Natural killer cell (primary cell): ENCODE data around the gene CPNE6. TPM values are rescaled to one million over a fixed set of nuclear protein-coding genes. Genes with fewer than 3 reads are reported as not detected.

Experiments used
- ATAC-seq, 3 donors: fragments of 150-1000 bp in 2 of 3; fragments of 200-7000 bp in 1 of 3; cut with Tn5 transposase; 1 replicate in 1 of 3; 2 replicates in 2 of 3; pipeline ENCODE4 v1.10.0; 2021; ENCODE audit warnings: mild to moderate bottlenecking in 2 of 3, moderate library complexity in 2 of 3
- DNase-seq, 2 donors: peaks; one replicate each; pipeline versions ENCODE4 v3.0.0 to v3.0.0-alpha.2; 2013 to 2021; ENCODE audit warnings: mixed read lengths in 1 of 2
- H3K27ac ChIP-seq: one replicate; pipeline ENCODE4 v1.5.1; 2013; ENCODE audit warnings: mild to moderate bottlenecking, low read length
- H3K27me3 ChIP-seq: one replicate; pipeline ENCODE4 v1.6.1; 2013; ENCODE audit warnings: low read length; ENCODE audit not compliant: control insufficient read depth, insufficient read depth
- H3K36me3 ChIP-seq: one replicate; pipeline ENCODE4 v1.6.1; 2013; ENCODE audit warnings: low read length; ENCODE audit not compliant: control insufficient read depth, insufficient read depth
- H3K4me1 ChIP-seq: one replicate; pipeline ENCODE4 v1.6.1; 2013; ENCODE audit warnings: low read length; ENCODE audit not compliant: control insufficient read depth, insufficient read depth
- H3K4me3 ChIP-seq: one replicate; pipeline ENCODE4 v1.5.1; 2013; ENCODE audit warnings: low read length
- H3K9me3 ChIP-seq: one replicate; pipeline ENCODE4 v1.6.1; 2013; ENCODE audit warnings: low read length; ENCODE audit not compliant: control insufficient read depth, insufficient read depth
- H3K27ac Mint-ChIP-seq, 2 donors: one replicate each; pipeline ENCODE4 v1.8.0; 2022; ENCODE audit warnings: mild to moderate bottlenecking in 2 of 2, mixed read lengths in 2 of 2, moderate library complexity in 1 of 2
- H3K27me3 Mint-ChIP-seq, 2 donors: one replicate each; pipeline ENCODE4 v1.8.0; 2022; ENCODE audit warnings: low read depth in 2 of 2, mixed read lengths in 2 of 2
- H3K36me3 Mint-ChIP-seq: one replicate; pipeline ENCODE4 v1.8.0; 2022; ENCODE audit warnings: mixed read lengths
- H3K4me1 Mint-ChIP-seq, 2 donors: one replicate each; pipeline ENCODE4 v1.8.0; 2022; ENCODE audit warnings: mixed read lengths in 2 of 2
- H3K4me3 Mint-ChIP-seq: one replicate; pipeline ENCODE4 v1.8.0; 2022; ENCODE audit warnings: mild to moderate bottlenecking, moderate library complexity, mixed read lengths
- H3K9me3 Mint-ChIP-seq, 2 donors: one replicate each; pipeline ENCODE4 v1.8.0; 2022; ENCODE audit warnings: mixed read lengths in 2 of 2
- WGBS: methylation state at CpG from one replicate; pipeline ENCODE4 v1.1.7; 2013; ENCODE audit warnings: missing lambda C conversion rate; ENCODE audit not compliant: insufficient coverage; 5-methylcytosine and 5-hydroxymethylcytosine counted together
- intact Hi-C: fragments of 100-400 bp; cut with micrococcal nuclease; formaldehyde crosslinking; loops from one replicate; pipeline ENCODE4 v1.14.2; 2022
- total RNA-seq, 4 donors: library from RNA; stranded (reverse); fragments of 120-200 nt in 1 of 4; gene quantifications; one replicate each; pipeline versions ENCODE4 v1.2.3 to v1.2.4, GENCODE V29; 2013 to 2022
- TF ChIP-seq, protein P1 (sequence below): fragments of 200-600 bp; IDR thresholded peaks from one replicate; pipeline ENCODE4 v1.8.0; 2022; ENCODE audit warnings: antibody characterized with exemption

Gene CPNE6
- total RNA-seq, 3 donors from 2014 or later (not counting 1 experiment from before 2014, with no cell fraction given) = not detected

DNA sequence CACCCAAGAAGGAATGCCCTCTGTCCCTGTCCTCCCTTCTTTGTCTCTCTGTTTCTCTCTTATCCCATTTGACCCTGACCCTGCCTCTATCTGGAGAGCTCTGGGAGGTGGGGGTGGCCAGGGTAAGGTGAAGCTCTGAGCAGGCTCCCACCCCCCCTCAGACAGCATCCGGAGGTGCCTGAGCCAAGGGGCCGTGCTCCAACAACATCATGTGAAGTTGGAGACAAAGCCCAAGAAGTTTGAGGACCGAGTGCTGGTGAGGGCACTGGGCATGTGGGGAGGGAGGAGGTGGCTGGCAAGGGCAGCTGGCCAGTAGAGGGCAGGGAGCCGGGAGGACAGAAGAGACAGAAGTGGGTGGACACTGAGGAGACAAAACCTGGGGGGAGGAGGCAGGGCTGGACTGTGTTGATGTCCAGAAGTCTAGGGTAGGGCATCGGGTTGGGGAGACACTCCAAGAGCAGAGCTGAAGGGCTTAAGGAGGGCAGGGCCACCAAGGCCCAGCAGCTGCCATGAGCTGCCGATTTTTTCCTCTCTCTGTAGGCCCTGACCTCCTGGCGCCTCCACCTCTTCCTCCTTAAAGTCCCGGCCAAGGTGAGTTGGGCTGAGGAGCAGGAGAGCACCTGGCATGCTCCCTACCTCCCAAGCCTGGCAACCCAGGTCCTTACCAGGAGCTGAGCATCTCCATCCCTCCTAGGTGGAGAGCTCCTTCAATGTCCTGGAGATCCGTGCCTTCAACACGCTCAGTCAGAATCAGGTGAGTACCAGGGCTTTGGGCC lies 17.6 kb upstream of the CPNE6 start:
- 94% methylated on average over 10 of the region's 10 CpGs for WGBS
- peaks cover 0 to 5% of the 10 kb centered on the region in 2 donors for H3K27me3 Mint-ChIP-seq
- no peak for ATAC-seq
- H3K4me3 Mint-ChIP-seq = peak overlapping the region; percentile 88
- no peaks in the 10 kb centered on the region for H3K27me3 ChIP-seq
- no peaks in the 10 kb centered on the region for H3K9me3 ChIP-seq
- no peak overlapping the region for H3K27ac ChIP-seq
- H3K4me1 ChIP-seq = peaks cover 31% of the 10 kb centered on the region
- H3K4me3 ChIP-seq = no peak overlapping the region
- no peaks in the 10 kb centered on the region for H3K9me3 Mint-ChIP-seq
- no peaks in the 10 kb centered on the region for H3K36me3 Mint-ChIP-seq
- intact Hi-C loops = loop anchor here (2.0 kb wide), 1 partner anchor 61 kb away; the partner anchor contains the start of genes DCAF11 and NRL
- TF ChIP-seq, protein P1, sequence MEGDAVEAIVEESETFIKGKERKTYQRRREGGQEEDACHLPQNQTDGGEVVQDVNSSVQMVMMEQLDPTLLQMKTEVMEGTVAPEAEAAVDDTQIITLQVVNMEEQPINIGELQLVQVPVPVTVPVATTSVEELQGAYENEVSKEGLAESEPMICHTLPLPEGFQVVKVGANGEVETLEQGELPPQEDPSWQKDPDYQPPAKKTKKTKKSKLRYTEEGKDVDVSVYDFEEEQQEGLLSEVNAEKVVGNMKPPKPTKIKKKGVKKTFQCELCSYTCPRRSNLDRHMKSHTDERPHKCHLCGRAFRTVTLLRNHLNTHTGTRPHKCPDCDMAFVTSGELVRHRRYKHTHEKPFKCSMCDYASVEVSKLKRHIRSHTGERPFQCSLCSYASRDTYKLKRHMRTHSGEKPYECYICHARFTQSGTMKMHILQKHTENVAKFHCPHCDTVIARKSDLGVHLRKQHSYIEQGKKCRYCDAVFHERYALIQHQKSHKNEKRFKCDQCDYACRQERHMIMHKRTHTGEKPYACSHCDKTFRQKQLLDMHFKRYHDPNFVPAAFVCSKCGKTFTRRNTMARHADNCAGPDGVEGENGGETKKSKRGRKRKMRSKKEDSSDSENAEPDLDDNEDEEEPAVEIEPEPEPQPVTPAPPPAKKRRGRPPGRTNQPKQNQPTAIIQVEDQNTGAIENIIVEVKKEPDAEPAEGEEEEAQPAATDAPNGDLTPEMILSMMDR = no peak
- peak overlapping the region; percentile 69 to 90 for H3K27ac Mint-ChIP-seq
- H3K4me1 Mint-ChIP-seq = peaks cover 18 to 51% of the 10 kb centered on the region in 2 donors
- H3K36me3 ChIP-seq = no peaks in the 10 kb centered on the region
- DNase-seq = no peak

DNA sequence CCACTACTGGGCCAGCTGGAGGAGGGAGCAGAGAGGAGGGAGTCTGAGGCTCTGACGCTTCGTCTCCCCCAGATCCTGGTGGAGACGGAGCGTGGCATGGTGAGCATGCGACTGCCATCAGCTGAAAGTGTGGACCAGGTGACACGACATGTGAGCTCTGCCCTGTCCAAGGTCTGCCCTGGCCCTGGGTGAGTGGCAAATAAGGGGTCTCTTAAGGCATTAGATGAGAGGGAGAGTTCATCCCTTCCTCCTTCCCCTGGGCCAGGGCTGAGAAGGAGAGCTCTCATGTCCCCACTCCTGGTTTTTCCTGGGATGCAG lies 17.1 kb upstream of the CPNE6 start:
- TF ChIP-seq, protein P1 = no peak
- 77% methylated on average over 6 of the region's 6 CpGs for WGBS
- no peaks in the 10 kb centered on the region for H3K9me3 ChIP-seq
- Mint-ChIP-seq H3K4me3 (no peak overlapping the region), H3K27me3 (peaks cover 0 to 5% of the 10 kb centered on the region in 2 donors), H3K36me3 (no peaks in the 10 kb centered on the region), H3K4me1 (peaks cover 18 to 53% of the 10 kb centered on the region in 2 donors), H3K27ac (peak overlapping the region in 1 of 2 donors; percentile 90), H3K9me3 (no peaks in the 10 kb centered on the region)
- no peaks in the 10 kb centered on the region for H3K36me3 ChIP-seq
- H3K4me1 ChIP-seq = peaks cover 29% of the 10 kb centered on the region
- ATAC-seq (no peak), DNase-seq (no peak)
- intact Hi-C loops = no loop called here
- no peak overlapping the region for H3K27ac ChIP-seq
- no peak overlapping the region for H3K4me3 ChIP-seq
- H3K27me3 ChIP-seq = no peaks in the 10 kb centered on the region

DNA sequence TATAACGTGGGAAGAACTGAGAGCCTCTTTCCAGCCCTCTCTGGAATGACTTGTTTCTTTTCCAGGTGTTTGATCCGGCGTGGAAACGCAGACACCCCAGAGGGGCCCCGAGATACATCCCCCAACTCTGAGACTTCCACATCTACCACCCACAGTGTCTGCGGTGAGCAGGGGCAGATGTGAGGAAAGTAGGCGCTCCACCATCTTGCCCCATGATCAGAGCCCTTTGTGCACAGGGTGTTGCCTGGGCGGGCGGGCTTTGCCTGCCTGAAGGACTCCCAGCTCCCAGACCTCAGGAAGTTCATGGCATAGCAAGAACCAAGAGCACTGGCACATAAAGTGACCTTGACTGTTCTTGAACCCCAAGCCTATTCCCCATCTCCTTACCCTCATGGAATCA lies 16.7 kb upstream of the CPNE6 start:
- Mint-ChIP-seq H3K9me3 (no peaks in the 10 kb centered on the region), H3K27ac (peak overlapping the region in 1 of 2 donors; percentile 73), H3K4me3 (no peak overlapping the region), H3K27me3 (peaks cover 0 to 5% of the 10 kb centered on the region in 2 donors), H3K36me3 (no peaks in the 10 kb centered on the region), H3K4me1 (peaks cover 18 to 56% of the 10 kb centered on the region in 2 donors)
- Histone ChIP-seq H3K36me3 (no peaks in the 10 kb centered on the region), H3K9me3 (no peaks in the 10 kb centered on the region), H3K27me3 (no peaks in the 10 kb centered on the region), H3K4me1 (peaks cover 29% of the 10 kb centered on the region), H3K27ac (no peak overlapping the region), H3K4me3 (no peak overlapping the region)
- ATAC-seq (no peak), DNase-seq (no peak)
- intact Hi-C loops = no loop called here
- WGBS = 92% methylated on average over 9 of the region's 9 CpGs
- TF ChIP-seq, protein P1 = no peak
